AG09309 (cell line): Measurements from ENCODE around the gene GNG4.

Experiments
- DNase-seq: peaks from one replicate; pipeline ENCODE4 v3.0.0-alpha.2; 2010; ENCODE audit warnings: low read depth
- H3K4me3 ChIP-seq: 2 replicates; pipeline ENCODE4 v1.5.1; 2011; ENCODE audit warnings: mild to moderate bottlenecking, low read depth, low read length, moderate library complexity; ENCODE audit not compliant: control insufficient read depth
- TF ChIP-seq, protein P1 (sequence below): IDR thresholded peaks from 2 replicates; pipeline ENCODE4 v1.5.1; 2011; ENCODE audit warnings: mild to moderate bottlenecking, low read depth, low read length, inconsistent platforms; ENCODE audit not compliant: insufficient read depth, control insufficient read depth; ENCODE audit errors: missing control alignments

GNG4 gene

DNA sequence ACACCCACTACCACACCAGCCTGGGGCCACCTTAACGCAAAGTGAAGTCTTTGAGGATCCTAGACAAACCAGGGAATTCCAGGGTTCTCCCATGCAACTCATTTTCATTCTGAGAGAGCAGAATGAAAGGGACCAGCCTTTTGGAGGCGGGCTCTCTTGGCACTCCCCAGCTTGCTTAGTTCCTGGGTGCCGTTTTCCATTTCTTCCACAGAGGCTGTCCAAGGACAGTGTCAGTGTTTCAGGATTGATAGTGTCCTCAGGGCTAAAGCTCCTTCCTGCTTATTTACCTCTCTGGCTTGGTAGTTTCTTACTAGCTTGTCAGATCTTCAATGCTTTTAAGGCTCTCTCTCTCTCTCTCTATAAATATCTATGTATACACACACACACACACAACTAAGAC, 30.1 kb upstream of the GNG4 start:
- DNase-seq = no peak
- TF ChIP-seq, protein P1, sequence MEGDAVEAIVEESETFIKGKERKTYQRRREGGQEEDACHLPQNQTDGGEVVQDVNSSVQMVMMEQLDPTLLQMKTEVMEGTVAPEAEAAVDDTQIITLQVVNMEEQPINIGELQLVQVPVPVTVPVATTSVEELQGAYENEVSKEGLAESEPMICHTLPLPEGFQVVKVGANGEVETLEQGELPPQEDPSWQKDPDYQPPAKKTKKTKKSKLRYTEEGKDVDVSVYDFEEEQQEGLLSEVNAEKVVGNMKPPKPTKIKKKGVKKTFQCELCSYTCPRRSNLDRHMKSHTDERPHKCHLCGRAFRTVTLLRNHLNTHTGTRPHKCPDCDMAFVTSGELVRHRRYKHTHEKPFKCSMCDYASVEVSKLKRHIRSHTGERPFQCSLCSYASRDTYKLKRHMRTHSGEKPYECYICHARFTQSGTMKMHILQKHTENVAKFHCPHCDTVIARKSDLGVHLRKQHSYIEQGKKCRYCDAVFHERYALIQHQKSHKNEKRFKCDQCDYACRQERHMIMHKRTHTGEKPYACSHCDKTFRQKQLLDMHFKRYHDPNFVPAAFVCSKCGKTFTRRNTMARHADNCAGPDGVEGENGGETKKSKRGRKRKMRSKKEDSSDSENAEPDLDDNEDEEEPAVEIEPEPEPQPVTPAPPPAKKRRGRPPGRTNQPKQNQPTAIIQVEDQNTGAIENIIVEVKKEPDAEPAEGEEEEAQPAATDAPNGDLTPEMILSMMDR = no peak
- no peak overlapping the region for H3K4me3 ChIP-seq

- DNase-seq = no peak
- TF ChIP-seq, protein P1 = no peak
- H3K4me3 ChIP-seq = no peak overlapping the region
Observed at GRCh38 chr1:235679005-235679404, 29.4 kb upstream of the GNG4 start.

DNA sequence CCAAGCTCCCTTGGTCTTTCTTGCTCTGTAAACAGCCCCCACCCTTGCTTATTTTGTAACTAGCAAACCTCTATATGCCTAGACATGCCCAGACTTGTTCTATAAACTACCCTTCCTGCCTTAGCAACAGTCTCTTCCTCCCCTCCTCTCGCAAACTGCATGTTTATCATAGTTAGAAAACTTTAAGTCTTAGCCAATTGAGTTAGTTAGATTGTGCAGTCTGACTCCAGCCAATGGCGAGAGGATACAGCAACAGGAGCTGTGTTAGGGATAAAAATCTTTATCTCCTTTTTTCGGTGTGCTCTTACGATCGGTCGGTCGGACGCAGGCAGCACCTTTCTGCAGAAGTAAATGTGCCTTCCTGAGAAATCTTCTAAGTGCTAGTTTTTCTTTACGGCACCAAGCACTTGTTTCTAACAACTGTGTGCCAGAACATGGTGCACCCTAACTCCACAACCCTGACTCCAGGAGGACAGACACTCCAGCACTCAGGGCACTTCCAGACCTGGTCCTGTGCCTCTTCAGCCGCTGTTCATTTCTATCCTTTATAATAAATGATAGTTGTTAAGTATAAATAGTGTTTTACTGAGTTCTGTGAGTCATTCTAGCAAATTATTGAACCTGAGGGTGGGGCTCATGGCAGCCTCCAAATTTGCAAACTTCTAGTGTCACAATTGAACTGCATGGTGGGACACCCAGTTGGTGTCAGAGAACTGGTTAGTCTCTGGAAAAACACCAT, 25.7 kb upstream of the GNG4 start:
- DNase-seq = no peak
- no peak overlapping the region for H3K4me3 ChIP-seq
- TF ChIP-seq, protein P1 = no peak

DNA sequence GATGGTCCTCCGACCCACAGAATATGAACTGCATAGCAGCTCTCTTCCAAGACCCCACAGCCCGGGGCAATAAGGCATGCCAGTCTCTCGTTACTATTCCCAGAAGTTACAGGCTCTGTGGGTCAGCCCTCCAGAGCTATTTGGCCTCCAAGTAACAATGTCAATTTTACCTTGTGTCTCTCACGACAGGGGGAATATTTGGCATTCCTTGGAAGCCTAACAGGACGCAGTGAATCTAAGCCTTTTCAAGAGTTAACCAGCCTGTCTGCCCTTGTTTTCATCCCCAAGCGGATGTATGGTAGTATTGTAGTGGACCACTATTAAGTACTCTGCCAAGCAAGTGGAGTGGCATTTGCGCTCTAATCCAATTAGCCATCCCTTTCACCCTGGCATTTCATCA, 24.4 kb upstream of the GNG4 start:
- TF ChIP-seq, protein P1 = no peak
- H3K4me3 ChIP-seq = no peak overlapping the region
- DNase-seq = no peak

DNA sequence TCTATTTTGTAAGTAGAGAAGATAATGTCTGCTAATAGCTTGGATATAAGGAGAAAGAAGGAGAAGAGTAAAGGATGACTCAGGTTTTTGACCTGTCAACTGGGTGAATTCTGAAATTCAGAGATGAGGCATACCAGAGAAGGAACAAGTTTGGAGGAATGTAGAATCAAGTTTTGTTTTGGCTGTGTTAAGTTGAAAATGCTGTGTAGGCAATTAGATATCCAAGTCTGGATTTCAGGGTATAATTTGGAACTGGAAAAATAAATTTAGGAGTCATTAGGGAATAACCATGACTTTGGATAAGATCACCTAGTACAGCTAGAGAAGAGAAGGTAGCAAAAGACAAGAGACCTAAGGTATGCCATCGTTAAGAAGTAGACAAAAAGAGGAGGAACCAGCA, 22.4 kb upstream of the GNG4 start:
- no peak for DNase-seq
- no peak overlapping the region for H3K4me3 ChIP-seq
- TF ChIP-seq, protein P1 = no peak

GRCh38 chr1:235670157-235670776, 20.7 kb upstream of the GNG4 start:
- TF ChIP-seq, protein P1 = no peak
- DNase-seq = no peak
- H3K4me3 ChIP-seq = no peak overlapping the region
